SIG-M5 treated with dmso at 0.1 percent for 504 hours (cell line): ENCODE results near the gene PWWP2B.

ENCODE experiments used
- DNase-seq: peaks from one replicate; lab custom pipeline; 2025; ENCODE audit not compliant: unreplicated experiment; lab: John Stamatoyannopoulos, UW

Gene PWWP2B

DNA sequence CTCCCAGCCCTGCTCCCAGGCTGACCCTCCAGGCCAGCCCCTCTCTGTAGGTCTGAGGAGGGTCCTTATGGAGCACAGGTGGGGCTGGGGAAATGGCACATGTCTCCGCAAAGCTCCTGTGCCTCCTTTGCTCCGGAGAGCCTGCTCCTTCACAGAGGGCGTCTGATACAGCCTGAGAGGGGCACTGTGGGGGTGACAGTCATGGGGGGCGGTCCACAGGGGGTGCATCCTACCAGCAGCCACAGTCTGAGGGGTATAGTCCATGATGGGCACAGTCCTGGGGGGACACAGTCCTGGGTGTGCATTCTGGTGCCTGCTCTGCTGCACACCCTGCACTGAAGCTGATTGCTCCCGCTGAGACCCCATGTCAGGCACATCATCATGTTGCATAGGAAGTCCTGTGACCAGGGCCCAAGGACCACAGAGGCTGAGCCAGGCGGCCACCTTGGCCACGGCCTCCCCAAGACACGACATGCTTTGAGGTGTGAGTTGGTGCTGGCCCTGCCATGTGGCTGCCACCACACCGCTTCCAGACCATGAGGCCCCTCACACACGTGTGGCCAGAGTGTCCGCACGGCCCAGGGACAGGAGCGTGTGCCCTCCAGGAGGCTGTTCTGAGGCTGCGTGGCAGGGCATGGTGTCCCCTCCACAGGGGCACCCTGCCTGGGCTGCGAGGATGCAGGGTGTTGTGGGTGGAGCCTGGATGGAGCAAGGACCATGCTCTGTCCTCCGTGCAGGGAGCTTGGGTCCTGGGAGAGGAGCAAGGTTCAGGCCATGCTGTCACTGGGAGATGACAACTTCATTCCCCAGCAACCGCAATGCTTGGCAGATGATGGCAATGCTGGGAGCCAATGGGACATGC is 59.2 kb downstream of the PWWP2B start:
- no peak for DNase-seq

DNA sequence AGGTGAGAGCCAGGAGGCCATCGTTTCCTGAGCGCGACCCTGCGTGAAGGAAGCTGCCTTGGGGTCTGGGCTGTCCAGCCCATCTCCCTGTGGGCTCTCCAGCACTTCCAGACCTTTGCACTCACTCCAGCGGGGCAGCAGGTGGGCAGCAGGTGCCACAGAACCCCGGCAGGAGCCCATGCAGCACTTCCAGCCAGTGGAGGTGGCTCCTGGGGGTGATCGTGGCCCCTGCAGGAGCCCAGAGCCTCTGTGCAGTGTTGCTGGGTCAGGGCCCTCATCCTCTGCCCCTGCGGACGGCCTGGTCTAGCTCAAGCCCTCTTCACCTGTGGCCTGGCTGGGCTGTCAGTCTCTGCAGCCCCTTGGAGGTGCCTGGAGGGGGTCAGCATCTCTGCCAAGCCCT is 59.9 kb downstream of the PWWP2B start:
- no peak for DNase-seq

DNA sequence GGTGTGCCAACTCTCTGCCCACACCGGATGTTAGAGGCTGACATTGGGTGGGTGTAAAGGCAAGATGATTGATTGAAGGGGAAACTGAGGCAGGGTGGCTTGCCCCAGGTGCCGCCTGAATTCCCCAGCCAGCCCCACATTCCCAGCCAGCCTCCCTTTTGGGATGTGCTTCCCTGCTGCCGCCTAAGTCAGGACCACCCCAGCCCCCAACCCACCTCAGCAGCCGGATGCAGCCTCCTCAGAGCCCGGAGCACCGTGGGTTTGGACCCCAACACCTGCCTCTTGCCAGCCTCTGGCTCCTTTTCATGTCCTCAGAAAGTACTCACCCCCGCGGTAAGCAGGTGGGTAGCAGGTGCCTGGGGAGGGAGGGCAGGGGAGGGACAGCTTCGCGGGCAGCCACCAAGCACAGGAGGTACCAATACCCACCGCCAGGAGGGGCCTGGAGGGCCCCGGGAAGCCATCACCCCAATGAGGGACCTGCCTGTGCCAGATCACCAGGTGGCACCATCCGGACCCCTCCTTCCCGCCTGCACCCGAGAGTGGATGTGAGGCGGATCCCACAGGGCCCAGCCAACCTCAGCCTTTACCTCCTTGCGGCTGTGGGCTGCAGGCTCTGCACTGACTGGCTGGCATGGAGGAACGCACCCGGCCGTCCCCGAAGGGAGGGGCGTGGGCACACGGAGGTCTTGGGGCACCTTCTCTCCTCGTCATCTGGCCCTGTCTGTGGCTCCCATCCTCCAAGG is 60.5 kb downstream of the PWWP2B start:
- DNase-seq, result no peak

DNA sequence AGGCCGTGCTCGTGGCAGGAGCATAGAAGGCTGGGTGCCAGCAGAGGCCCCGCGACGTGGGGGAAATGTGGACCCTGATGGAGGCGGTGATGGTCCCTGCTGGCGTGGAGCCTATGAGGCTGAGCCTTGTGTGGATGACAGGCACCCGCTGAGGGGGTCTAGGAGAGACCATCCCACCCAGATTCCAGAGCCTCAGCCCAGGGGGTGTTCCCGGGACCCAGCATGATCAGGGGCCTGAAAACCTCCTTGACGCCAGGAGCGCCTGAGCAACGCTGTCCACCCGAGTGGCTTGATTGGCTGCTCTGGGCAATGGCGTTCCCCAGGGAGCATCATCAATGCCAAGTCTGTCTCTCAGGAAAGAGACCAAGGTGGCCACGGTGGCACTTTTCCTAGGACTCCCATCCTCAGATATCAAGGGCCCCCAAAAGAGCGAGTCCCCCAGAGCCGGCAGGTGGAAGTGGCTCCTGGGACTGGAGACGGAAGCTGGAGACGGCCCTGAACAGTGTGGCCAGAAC is 61.1 kb downstream of the PWWP2B start:
- no peak for DNase-seq

DNA sequence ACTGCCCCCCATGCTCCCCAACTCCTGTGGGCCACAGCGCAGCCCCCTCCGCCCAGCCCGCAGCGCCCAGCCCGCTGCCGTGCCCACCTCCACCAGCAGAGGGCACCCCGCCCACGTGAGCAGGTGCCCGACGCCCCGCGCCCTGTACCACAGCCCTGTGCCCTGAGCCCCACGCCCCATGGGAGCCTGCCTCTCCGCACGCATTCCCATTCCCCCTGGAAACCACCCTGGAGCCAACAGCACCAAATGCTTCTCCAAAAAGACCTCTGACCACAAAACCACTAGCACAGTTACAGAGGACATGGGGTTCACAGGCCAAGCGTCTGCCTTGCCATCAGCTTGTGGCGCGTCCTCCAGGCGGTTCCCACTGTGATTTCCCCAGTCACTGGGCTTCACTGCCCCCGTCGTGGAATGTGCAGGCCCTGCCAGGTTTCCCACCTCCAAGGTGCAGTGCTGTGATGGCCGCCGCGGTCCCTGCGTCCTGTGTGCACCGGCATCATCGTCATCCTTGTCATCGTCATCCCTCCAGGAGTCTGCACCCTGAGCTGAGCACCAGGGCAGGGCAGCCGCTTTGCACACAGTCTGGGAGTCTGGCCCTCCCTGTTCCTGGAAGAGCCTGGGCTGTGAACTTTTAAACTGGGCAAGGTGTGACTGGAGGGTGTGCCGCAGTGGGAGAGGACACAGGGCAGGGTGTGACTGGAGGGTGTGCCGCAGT is 61.7 kb downstream of the PWWP2B start:
- DNase-seq, result no peak

DNA sequence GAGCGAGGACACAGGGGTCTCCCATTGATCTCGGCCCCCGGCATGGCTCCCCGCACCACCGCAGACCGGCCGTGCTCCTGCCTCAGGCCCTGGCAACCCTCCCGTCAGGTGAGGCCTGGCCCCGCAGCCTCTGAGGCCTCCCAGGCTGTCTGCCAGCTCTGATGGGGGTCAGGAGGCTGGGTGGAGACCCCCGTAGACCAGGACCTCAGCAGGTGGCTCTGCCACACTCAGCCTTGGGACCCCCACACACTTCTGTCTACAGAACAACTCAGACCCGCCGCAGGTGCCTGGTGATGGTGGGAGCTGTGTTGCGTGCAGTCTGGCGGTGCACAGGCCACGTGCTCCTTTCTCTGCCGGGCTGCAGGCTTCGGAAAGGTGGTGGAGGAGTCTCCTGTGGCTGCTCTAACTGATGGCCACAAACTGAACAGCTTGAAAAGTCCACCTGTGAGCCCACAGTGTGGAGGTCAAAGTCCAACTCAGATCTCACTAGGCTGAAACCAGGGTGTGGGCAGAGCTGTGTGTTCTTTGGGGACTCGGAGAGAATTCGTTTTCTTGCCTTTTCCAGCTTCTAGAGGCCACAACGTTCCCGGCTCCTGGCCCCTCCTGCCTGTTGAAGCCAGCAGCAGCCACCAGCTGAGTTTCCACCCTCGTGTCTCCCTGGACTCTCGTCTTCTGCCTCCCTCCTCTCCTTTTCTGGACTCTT is 62.5 kb downstream of the PWWP2B start:
- DNase-seq, result no peak

DNA sequence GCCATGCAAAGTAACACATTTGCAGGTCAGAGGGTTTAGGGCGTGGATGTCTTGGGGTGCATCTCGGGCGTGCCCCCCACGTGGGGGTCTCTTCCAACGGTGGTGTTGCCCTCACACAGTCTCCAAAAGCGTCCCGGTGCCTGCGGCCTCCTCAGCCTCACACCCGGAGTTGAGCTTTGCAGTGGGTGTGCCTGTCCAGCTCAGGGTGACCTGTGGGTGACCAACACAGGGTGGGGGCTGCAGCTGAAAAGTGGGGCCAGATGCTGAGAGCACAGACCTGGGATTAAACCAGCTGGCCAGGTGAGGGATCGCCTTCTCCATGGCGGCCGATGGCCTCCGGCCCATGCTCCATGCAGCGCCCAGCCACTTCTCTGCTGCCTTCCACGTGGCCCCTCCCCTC is 63.1 kb downstream of the PWWP2B start:
- DNase-seq, result no peak

DNA sequence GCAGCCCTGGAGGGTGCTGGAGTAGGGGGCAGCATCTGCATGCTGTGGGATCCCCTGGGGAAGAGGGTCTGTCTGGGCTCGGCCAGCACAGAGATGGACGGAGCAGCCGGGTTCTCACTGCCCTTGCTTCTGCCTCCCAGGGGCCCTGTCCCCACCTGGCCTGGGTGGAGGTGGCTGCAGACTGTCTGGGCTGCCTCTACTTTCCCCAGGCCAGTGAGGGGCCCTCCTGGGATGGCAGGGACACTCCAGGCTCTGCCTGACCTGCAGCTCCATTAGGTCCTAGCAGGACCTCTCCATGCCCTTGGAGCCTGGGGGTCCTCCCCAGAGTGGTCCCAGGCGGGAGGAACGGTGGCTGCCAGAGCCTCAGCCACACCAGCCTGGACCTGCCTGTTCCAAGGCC is 63.7 kb downstream of the PWWP2B start:
- DNase-seq, result no peak

DNA sequence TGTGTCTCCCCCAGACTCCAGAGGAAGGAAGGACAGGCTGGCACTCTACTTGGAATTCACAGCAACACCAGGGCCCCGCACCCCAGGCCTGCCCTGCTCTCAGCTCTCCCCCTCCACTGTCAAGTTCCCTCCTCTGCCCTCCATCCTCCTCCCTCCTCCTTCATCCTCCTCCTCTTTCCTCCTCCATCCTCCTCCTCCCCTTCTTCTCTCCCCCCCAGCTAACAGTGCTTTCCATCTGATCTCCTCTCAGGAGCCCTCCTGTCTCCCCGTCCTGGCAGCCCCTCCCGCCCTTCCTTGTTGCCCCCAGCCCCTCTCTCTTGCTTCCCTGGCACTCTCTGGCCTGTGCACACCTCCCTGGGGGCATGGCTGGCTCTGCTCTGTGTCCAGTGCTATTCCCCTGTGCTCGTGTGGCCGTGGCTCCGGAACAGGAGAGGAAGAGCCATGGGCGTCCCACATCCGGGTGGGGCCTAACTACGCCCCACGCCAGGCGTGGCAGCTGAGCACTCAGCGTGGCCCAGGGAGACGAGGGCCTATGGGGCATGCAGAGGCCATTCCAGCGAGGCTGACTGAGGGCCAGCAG is 64.2 kb downstream of the PWWP2B start:
- no peak for DNase-seq

DNA sequence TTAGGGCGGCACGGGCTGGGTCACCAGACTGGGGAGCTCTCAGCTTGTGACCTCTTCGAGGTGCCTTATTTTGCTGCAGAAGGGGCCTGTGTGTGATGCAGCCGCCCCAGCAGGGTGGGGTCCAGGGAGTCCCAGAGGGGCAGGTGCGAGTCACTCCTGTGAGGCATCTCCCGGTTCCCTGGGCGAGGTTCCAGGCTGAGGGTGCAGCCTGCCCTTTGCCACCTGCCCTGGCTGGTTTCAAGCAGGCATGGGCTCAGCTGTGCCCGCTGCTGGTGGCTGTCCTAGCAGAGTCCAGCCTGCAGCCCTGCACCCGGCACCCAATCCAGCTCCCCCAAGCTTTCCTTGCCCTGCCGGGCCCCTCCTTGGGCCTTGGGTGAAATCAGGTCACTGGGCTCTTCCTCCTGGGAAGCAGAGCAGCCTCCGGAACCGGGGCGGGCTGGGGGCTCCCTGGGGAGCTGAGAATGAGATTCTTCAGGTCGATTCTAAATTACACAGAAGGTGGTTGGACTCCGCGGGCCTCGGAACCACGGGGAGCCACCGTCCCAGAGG is 64.8 kb downstream of the PWWP2B start:
- DNase-seq, result no peak

DNA sequence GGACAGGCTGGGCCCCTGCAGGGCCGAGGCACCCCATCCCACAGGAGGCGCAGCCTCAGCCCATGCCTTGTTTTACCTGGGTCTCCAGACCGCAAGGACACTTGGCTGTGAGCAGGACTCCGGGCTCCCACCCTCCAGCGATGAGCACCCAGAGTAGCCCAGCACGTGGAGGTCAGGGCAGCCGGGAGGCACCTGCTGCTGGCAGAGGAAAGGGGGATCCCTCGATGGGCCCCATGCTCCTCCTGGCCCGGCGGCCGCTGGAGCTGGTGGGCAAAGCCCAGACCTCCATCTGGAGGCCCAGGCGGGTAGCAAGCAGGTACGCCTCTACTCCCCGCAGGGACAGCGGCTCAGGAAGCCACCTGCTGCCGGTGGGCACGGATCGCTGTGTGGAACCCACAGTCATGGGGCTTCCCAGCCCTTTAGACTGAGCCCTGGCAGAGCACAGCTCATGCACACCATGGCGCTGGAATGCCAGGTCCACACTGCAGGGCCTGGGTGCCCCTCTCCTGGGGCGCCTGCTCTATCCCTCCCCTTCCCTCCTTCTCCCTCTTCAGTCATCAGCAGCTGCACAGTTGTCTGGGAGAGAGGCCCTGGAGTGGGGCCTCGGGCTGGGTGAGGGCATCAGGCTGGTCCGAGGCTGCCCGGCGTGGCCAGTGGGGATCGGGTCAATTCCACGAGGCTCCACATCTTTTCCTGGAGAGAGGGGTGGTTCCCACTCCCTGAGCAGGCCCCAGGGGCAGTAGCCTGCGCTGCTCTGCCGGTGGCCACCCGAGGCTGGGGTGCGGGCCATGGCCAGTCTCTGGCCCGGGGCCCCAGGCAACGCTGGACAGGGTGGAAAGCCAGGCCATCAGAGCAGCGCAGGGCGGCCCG is 65.7 kb downstream of the PWWP2B start:
- DNase-seq, result no peak

DNA sequence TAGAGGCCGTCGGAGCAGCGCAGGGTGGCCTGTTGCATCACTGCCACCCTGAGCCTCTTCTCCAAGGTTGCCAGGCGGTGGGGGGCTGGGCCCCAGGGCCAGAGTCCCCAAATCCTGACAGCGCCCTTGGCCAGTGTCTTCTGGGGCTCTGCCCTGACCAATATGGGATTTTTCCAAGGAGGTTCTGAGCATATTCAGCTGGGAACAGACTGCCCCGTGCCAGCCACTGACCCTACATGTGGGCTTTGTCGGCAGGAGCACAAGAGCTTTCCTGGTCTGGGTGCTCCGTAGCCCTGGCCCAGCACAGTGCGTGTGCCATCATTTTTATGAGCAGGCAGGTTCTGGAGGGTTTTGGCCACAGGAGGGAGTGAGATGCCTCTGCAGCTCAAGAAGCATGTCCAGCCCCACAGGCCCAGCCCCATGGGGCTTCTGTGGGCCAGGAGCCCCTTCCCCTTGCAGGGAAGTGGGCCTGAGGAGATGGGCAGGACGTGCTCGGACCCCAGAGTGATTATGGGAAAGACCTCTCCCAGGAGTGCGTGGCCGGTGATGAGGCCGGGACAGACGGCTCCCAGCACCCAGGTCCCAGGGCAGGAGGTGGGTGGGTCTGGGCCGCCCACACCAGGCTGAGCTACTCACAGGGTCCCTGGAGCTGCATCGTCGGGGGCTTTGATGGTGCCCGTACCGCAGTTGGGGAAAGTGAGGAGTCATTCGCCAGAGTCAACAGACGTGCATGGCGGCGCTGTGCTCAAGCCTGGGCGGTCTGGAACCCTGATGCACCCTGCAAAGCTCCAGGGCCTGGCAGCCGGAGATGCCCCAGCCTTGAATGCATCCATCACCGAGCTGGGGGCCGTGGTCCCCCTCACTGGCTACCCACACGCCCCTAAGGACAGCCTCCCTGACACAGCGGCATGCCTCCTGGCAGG is 66.6 kb downstream of the PWWP2B start:
- DNase-seq, result no peak

DNA sequence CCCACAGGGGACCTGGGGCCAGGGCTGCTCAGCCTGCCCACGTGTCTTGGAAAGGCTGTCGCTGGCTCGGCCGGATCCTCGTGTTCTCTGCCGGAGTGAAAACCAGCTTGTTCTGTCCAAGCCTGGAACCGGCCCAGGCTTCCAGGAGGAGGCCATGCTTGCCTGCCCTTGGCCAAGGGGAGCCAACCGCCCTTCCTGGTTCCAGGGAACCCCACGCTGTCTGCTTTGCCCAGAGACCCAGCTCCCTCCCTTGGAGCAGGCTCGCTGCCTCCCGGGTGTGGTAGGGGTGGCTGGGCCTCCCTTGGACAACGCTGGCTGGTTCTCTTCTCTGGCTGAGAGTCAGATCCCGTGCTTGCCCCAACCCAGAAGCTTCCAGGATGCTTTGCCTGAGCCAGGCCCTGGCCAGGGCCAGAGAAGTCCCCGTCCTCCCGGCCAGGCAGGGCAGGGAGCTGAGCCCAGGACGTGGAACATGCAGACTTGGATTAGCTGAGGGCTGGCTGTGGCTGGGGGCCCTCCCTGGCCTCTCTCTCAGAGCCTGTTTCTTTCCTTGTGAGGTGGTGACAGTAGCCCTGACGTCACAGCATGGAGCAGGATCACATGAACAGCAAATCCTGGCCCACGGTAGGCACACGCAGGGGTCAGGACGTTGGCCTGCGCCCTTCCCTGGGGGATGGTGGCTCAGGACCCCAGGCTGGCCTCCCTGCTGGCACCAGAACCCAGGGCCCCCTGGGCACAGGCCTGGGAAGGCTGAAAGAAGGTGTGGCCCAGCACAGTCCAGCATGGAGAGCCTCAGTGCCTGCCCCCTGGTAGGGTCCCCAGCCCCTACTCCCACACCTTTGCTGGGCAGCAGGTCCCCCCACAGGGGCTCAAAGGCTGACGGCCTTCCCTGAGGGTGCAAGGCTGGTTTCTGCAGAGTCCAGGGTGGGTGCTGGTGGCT is 67.5 kb downstream of the PWWP2B start:
- DNase-seq, result no peak

DNA sequence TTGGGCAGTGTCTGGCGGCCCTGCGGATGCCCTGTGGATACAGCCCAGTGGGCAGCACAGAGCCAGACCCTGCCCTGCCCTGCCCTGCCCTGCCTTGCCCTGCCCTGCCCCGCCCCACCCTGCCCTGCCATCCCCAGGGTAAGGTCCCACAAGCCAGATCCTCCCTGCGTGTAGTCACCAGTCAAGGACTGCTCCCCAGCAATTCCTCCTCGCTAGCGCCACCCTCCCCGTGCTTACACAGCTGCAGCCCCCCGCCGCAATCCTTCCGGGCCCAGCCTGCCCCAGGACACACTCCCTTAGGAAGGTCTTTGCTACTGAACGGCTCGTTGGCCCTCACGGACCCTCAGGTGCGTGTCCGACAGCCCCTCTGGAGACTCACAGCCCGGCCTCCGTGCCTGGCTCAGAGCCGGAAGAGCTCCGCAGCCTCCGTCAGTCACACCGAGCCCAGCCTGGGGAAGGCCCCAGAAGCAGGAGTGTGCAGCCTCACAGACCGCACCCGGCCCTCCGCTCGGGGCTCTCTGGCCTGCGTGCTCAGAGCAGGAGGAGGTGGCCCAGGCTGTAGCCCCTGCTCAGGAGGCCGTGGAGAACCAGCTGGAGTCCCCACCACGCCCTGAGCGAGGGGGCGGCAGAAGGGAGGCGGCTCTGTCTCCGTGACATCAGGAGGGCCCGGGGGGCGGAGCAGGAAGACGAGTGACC is 68.3 kb downstream of the PWWP2B start:
- DNase-seq, result no peak

DNA sequence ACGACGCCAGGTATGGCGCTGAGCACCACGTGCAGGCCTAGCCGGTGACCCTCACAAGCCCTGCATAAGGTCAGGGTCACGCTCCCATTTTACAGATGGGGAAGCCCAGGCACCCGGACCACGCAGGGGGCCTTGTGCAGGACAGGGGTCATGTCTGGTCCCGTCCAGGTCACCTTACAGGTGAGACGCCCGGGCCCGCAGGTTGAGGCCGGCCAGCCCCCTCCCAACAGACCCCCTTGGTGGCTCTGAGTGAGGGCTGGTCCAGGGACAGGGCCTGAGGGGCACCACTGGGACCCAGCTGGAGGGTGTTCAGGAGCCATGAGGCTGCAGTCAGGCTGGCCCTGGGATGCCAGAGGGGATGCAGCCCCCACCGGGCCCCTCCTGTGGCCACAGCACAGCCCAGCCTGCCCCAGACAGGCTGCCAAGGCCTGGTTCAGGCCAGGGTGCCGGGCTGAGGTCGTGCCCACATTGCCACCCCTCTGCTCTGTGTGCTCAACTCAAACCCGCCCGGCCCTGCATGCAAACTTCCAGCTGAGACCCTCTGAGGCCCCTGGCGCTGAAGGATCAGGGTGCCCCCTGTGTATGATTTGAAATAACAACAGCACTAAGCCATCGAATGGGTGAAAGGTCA is 69.0 kb downstream of the PWWP2B start:
- DNase-seq, result no peak
